NCI-H1048 (cell line): ENCODE data around the gene NETO2.
"Not testable (repeated sequence)": the region's sequence is repeated elsewhere in the genome, so short reads cannot be mapped to it uniquely, and the experiment has no call there.

Experiments used
- DNase-seq: peaks from one replicate; lab custom pipeline; 2025; lab: John Stamatoyannopoulos, UW

Gene NETO2

GRCh38 chr16:47143677-47144558 is at the start of gene NETO2:
NETO2 (minus strand) TSS chr16:47143945; CDS start chr16:47143612, 333 bp downstream.
- no peak for DNase-seq

- DNase-seq: no peak
These were observed 38.6 kb upstream of the NETO2 start for GRCh38 chr16:47182318-47182717.

GRCh38 chr16:47181066-47181465 is 37.3 kb upstream of the NETO2 start:
- not testable (repeated sequence) for DNase-seq

- DNase-seq: no peak
These were observed 36.3 kb upstream of the NETO2 start for GRCh38 chr16:47180073-47180472.

- DNase-seq: no peak
These were observed 31.4 kb upstream of the NETO2 start for GRCh38 chr16:47175152-47175551.

- no peak for DNase-seq
These were observed 19.1 kb upstream of the NETO2 start for GRCh38 chr16:47162670-47163420.

- DNase-seq: no peak
These were observed 17.7 kb upstream of the NETO2 start for GRCh38 chr16:47161464-47161863.

- DNase-seq: no peak
These were observed 16.7 kb upstream of the NETO2 start for GRCh38 chr16:47160422-47160821.

- DNase-seq: no peak
These were observed 15.2 kb upstream of the NETO2 start for GRCh38 chr16:47158992-47159391.

GRCh38 chr16:47156680-47157215 is 13.0 kb upstream of the NETO2 start:
- DNase-seq: no peak

- DNase-seq: not testable (repeated sequence)
These were observed 8.8 kb upstream of the NETO2 start for GRCh38 chr16:47152501-47152900.

GRCh38 chr16:47150067-47150466 is 6.3 kb upstream of the NETO2 start:
- no peak for DNase-seq

- no peak for DNase-seq
These were observed 773 bp upstream of the NETO2 start for GRCh38 chr16:47144559-47144877.

GRCh38 chr16:47142821-47143676 is 696 bp downstream of the NETO2 start:
- DNase-seq: no peak

- DNase-seq: no peak
These were observed 1.3 kb downstream of the NETO2 start for GRCh38 chr16:47142486-47142820.

- DNase-seq: peak; percentile 31
These were observed 1.8 kb downstream of the NETO2 start for GRCh38 chr16:47141773-47142485.

GRCh38 chr16:47140686-47141085 is 3.1 kb downstream of the NETO2 start:
- no peak for DNase-seq

- no peak for DNase-seq
These were observed 4.1 kb downstream of the NETO2 start for GRCh38 chr16:47139561-47140185.

GRCh38 chr16:47137925-47138324 is 5.8 kb downstream of the NETO2 start:
- not testable (repeated sequence) for DNase-seq

GRCh38 chr16:47136099-47136842 is 7.5 kb downstream of the NETO2 start:
- no peak for DNase-seq
